SU-DHL-6 (cell line): ENCODE measurements around the gene SMPDL3B.

ENCODE experiments used
- H2AFZ ChIP-seq: fragments of 200-600 bp; sonication (generic); 2 replicates; pipeline ENCODE4 v1.6.1; 2014; ENCODE audit warnings: low read depth, mild to moderate bottlenecking, moderate library complexity, mixed read lengths, antibody characterized with exemption, low read length; ENCODE audit not compliant: severe bottlenecking
- H3F3A ChIP-seq: fragments of 200-600 bp; shearing (Covaris generic); 2 replicates; pipeline ENCODE4 v1.6.0; 2016; ENCODE audit warnings: antibody characterized with exemption, mild to moderate bottlenecking; ENCODE audit not compliant: insufficient read depth
- H3K27ac ChIP-seq: fragments of 200-600 bp; sonication (generic); 2 replicates; pipeline ENCODE4 v1.5.1; 2016; ENCODE audit warnings: low read depth, mild to moderate bottlenecking, low read length, moderate library complexity, mixed read lengths
- H3K27me3 ChIP-seq: fragments of 200-600 bp; sonication (generic), shearing (Covaris generic); 2 replicates; pipeline ENCODE4 v1.6.0; 2014; ENCODE audit warnings: mild to moderate bottlenecking, low read length
- H3K36me3 ChIP-seq: fragments of 200-600 bp; sonication (generic); 2 replicates; pipeline ENCODE4 v1.6.1; 2014; ENCODE audit warnings: mild to moderate bottlenecking, low read length, mixed read lengths
- H3K4me2 ChIP-seq: fragments of 300-600, 200-600 bp; shearing (Covaris generic), sonication (generic); 2 replicates; pipeline ENCODE4 v1.6.0; 2014; ENCODE audit warnings: low read length, low read depth, mild to moderate bottlenecking; ENCODE audit not compliant: poor library complexity, severe bottlenecking
- H3K4me3 ChIP-seq: fragments of 200-600 bp; sonication (generic); 2 replicates; pipeline ENCODE4 v1.5.1; 2014; ENCODE audit warnings: antibody characterized with exemption, low read length, mild to moderate bottlenecking, mixed read lengths; ENCODE audit not compliant: insufficient read depth, poor library complexity, severe bottlenecking
- H3K79me2 ChIP-seq: fragments of 200-600 bp; sonication (generic); 2 replicates; pipeline ENCODE4 v1.6.1; 2014; ENCODE audit warnings: mild to moderate bottlenecking, low read length, moderate library complexity; ENCODE audit not compliant: insufficient read depth
- H3K9ac ChIP-seq: fragments of 200-600 bp; sonication (generic); 2 replicates; pipeline ENCODE4 v1.7.0; 2014; ENCODE audit warnings: mild to moderate bottlenecking, low read length
- H3K9me2 ChIP-seq: fragments of 200-600 bp; sonication (generic); replicated peaks from 2 replicates; pipeline ENCODE4 v1.6.1; 2014; ENCODE audit warnings: low read length; ENCODE audit not compliant: insufficient read depth
- H3K9me3 ChIP-seq: fragments of 200-600 bp; sonication (generic); 2 replicates; pipeline ENCODE4 v1.6.1; 2014; ENCODE audit warnings: low read length, mixed read lengths; ENCODE audit not compliant: insufficient read depth
- H4K20me1 ChIP-seq: fragments of 200-600 bp; sonication (generic); 2 replicates; pipeline ENCODE4 v1.6.1; 2014; ENCODE audit warnings: low read depth, mild to moderate bottlenecking, antibody characterized with exemption, low read length, moderate library complexity, mixed read lengths
- CTCF ChIP-seq: fragments of 200-600 bp; sonication (generic); IDR thresholded peaks from one replicate; pipeline ENCODE4 v1.5.1; 2017; ENCODE audit warnings: antibody characterized with exemption, mild to moderate bottlenecking, low read length, moderate library complexity; ENCODE audit not compliant: insufficient read depth, poor library complexity, severe bottlenecking
- EZH2phosphoT487 ChIP-seq: fragments of 200-600 bp; sonication (generic), shearing (Covaris generic); conservative IDR thresholded peaks from 2 replicates; pipeline ENCODE4 v1.6.1; 2018; ENCODE audit warnings: mild to moderate bottlenecking, antibody characterized with exemption, low read length, moderate library complexity, mixed read lengths

Gene SMPDL3B

GRCh38 chr1:27941671-27942540 lies 7.1 kb downstream of the SMPDL3B start:
- no peak overlapping the region for H3K4me2 ChIP-seq
- no peaks in the 10 kb centered on the region for H3F3A ChIP-seq

GRCh38 chr1:27945020-27945419 lies 10.2 kb downstream of the SMPDL3B start:
- H3K4me2 ChIP-seq: no peak overlapping the region
- TF ChIP-seq CTCF (no peak), EZH2phosphoT487 (no peak)
- H2AFZ ChIP-seq: no peak overlapping the region
- no peaks in the 10 kb centered on the region for H3K9me3 ChIP-seq
- no peak overlapping the region for H3K9ac ChIP-seq
- H3F3A ChIP-seq: no peaks in the 10 kb centered on the region
- no peaks in the 10 kb centered on the region for H3K36me3 ChIP-seq
- no peak overlapping the region for H3K27ac ChIP-seq
- H4K20me1 ChIP-seq: no peaks in the 10 kb centered on the region
- no peaks in the 10 kb centered on the region for H3K79me2 ChIP-seq
- no peaks in the 10 kb centered on the region for H3K27me3 ChIP-seq
- no peak overlapping the region for H3K4me3 ChIP-seq
- no peaks in the 10 kb centered on the region for H3K9me2 ChIP-seq

More at GRCh38 chr1:27941671-27942540, 7.1 kb downstream of the SMPDL3B start:
- Histone ChIP-seq H3K36me3 (no peaks in the 10 kb centered on the region), H3K9me2 (no peaks in the 10 kb centered on the region), H3K9ac (no peak overlapping the region), H3K27ac (no peak overlapping the region), H3K4me3 (no peak overlapping the region), H3K9me3 (no peaks in the 10 kb centered on the region), H4K20me1 (no peaks in the 10 kb centered on the region), H3K27me3 (no peaks in the 10 kb centered on the region), H3K79me2 (no peaks in the 10 kb centered on the region), H2AFZ (no peak overlapping the region)
- TF ChIP-seq EZH2phosphoT487 (no peak), CTCF (no peak)

GRCh38 chr1:27949027-27949426 lies 14.2 kb downstream of the SMPDL3B start:
- no peaks in the 10 kb centered on the region for H3K27me3 ChIP-seq
- TF ChIP-seq EZH2phosphoT487 (no peak), CTCF (no peak)

More at GRCh38 chr1:27949027-27949426, 14.2 kb downstream of the SMPDL3B start:
- H3K9me3 ChIP-seq: no peaks in the 10 kb centered on the region
- no peak overlapping the region for H3K4me2 ChIP-seq
- no peaks in the 10 kb centered on the region for H3K79me2 ChIP-seq
- H3F3A ChIP-seq: no peaks in the 10 kb centered on the region
- H3K9me2 ChIP-seq: no peaks in the 10 kb centered on the region
- no peak overlapping the region for H3K9ac ChIP-seq
- no peak overlapping the region for H3K4me3 ChIP-seq
- H3K27ac ChIP-seq: no peak overlapping the region
- no peaks in the 10 kb centered on the region for H3K36me3 ChIP-seq
- H2AFZ ChIP-seq: no peak overlapping the region
- no peaks in the 10 kb centered on the region for H4K20me1 ChIP-seq
